Stimulated activated CD4-positive, alpha-beta T cell treated with anti-CD3 and anti-CD28 coated beads, Interleukin-1b, Interleukin-23, amount 100 ng/mL, for 48 hours (primary cell): ENCODE results near the gene ATAD3A.
"Not testable (repeated sequence)": the region's sequence is repeated elsewhere in the genome, so short reads cannot be mapped to it uniquely, and the experiment has no call there.

Experiments used
- DNase-seq: peaks from one replicate; pipeline ENCODE4 v3.0.0-alpha.2; 2020

ATAD3A gene

GRCh38 chr1:1490633-1491230 lies 21.2 kb upstream of the ATAD3A start:
- no peak for DNase-seq

- no peak for DNase-seq
Observed at GRCh38 chr1:1491601-1492000, 20.4 kb upstream of the ATAD3A start.

GRCh38 chr1:1494311-1494710 lies 17.7 kb upstream of the ATAD3A start:
- DNase-seq = not testable (repeated sequence)

- DNase-seq = not testable (repeated sequence)
Observed at GRCh38 chr1:1495461-1495975, 16.4 kb upstream of the ATAD3A start.

GRCh38 chr1:1504777-1505365 lies 7.1 kb upstream of the ATAD3A start:
- DNase-seq = peak; percentile 85

GRCh38 chr1:1505366-1505798 lies 6.6 kb upstream of the ATAD3A start:
- peak; percentile 17 for DNase-seq

GRCh38 chr1:1505801-1506200 lies 6.2 kb upstream of the ATAD3A start:
- DNase-seq = not testable (repeated sequence)

GRCh38 chr1:1507305-1507704 lies 4.7 kb upstream of the ATAD3A start:
- DNase-seq = no peak

GRCh38 chr1:1508775-1509464 lies 3.0 kb upstream of the ATAD3A start:
- not testable (repeated sequence) for DNase-seq

GRCh38 chr1:1509465-1509850 lies 2.5 kb upstream of the ATAD3A start:
- DNase-seq = not testable (repeated sequence)

GRCh38 chr1:1510912-1511532 lies 940 bp upstream of the ATAD3A start:
- peak; percentile 30 for DNase-seq

GRCh38 chr1:1512425-1512824 lies 463 bp downstream of the ATAD3A start:
- DNase-seq = not testable (repeated sequence)

GRCh38 chr1:1513675-1514074 lies 1.7 kb downstream of the ATAD3A start:
- not testable (repeated sequence) for DNase-seq

- DNase-seq = not testable (repeated sequence)
Observed at GRCh38 chr1:1514376-1514775, 2.4 kb downstream of the ATAD3A start.

- DNase-seq = not testable (repeated sequence)
Observed at GRCh38 chr1:1516923-1517322, 5.0 kb downstream of the ATAD3A start.

GRCh38 chr1:1517973-1518620 lies 6.1 kb downstream of the ATAD3A start:
- no peak for DNase-seq

GRCh38 chr1:1518621-1519007 lies 6.7 kb downstream of the ATAD3A start:
- DNase-seq = not testable (repeated sequence)

- not testable (repeated sequence) for DNase-seq
Observed at GRCh38 chr1:1519805-1520505, 8.0 kb downstream of the ATAD3A start.

- no peak for DNase-seq
Observed at GRCh38 chr1:1521331-1521730, 9.4 kb downstream of the ATAD3A start.

GRCh38 chr1:1522536-1522935 lies 10.6 kb downstream of the ATAD3A start:
- DNase-seq = not testable (repeated sequence)

- not testable (repeated sequence) for DNase-seq
Observed at GRCh38 chr1:1523226-1523625, 11.3 kb downstream of the ATAD3A start.

- DNase-seq = not testable (repeated sequence)
Observed at GRCh38 chr1:1523651-1524050, 11.7 kb downstream of the ATAD3A start.
